HG02610 (cell line): Measurements from ENCODE around the gene SELENOI.

Experiments
- ATAC-seq: cut with Tn5 transposase; IDR thresholded peaks from one replicate; pipeline ENCODE4 v1.9.1; 2021; ENCODE audit warnings: mild to moderate bottlenecking, moderate library complexity; ENCODE audit not compliant: unreplicated experiment

SELENOI gene

DNA sequence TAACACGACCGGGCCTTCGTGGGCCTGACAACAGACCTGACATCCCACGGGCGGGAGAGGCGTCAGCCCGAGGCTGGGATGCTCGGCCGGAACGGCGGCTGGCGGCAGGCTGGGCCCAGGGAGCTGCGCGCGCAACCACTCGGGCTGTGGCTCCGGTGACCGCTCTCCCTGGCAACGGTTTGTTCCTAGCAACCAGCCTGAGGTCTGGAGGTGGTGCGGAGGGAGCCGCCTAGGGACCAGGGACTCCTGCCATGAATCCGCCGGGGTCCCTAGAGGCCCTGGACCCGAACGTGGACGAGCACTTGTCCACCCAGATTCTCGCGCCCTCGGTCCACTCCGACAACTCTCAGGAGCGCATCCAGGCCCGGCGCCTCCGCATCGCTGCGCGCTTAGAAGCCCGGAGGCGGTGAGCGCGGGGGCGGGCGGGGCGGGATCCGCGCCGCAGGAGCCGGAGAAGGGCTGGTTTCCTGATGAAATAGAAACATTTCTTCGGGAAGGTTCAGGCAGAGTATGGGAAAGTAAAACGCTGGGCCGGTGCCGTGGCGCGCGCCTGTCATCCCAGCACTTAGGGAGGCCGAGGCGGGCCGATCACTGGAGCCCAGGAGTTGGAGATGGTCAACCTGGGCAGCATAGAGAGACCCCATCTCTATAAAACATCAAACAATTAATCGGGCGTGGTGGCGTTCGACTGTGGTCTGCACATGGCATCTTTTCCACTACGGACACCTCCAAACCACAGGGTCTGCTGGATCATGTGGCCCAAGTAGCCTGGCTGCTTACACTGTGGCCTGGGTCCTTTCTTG lies 56.0 kb downstream of the SELENOI start, which contains the start of gene DRC1:
TSS of gene DRC1 (plus strand) at position 182 of the 803 bp plus-strand sequence. CDS start at position 252, 70 bp downstream.
- ATAC-seq: no peak

DNA sequence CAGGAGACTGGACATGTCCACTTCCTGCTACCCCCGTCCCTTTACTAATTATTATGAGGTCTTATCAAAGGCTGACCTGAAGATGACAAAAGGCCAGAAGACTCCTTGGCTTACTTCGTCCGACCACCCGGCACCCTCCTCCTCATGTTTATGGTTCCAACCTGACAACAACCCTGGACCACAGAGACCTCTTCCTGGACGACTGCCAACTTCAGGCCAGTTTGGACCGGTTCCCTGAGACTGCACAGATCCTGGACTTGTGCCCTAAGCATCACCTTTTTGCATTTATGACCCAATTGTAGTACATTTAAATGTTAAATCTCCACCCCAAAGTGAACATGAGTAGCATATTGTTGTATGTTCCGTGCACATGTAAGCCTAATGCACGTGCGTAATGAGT lies 61.6 kb downstream of the SELENOI start:
- no peak for ATAC-seq

GRCh38 chr2:26409785-26410184 lies 63.8 kb downstream of the SELENOI start:
- ATAC-seq: no peak

DNA sequence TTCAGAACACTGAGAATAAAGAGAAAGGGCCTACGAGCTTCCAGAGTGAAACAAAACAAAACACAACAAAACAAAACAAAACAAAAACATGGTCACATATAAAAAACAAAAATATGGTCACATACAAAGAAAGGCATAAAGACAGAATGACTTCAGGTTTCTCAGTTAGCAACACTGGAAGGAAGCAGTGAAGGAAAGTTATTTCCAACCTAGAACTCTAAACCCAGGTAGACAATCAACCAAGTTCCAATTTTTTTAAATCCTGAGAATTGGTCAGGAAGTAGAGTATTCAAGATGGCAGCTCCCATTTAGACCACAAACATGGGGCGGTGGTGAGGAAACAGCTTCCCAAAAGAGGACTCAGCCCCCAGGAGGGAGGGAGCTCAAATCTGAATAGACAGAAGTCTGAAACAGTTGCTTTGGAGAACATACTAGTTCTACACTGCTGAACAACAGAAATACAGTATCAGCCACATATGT lies 64.9 kb downstream of the SELENOI start:
- no peak for ATAC-seq

- ATAC-seq: no peak
Measured at GRCh38 chr2:26411419-26411818, 65.5 kb downstream of the SELENOI start.

- no peak for ATAC-seq
Measured at GRCh38 chr2:26412091-26412673, 66.2 kb downstream of the SELENOI start.

GRCh38 chr2:26414311-26414710 lies 68.4 kb downstream of the SELENOI start:
- ATAC-seq: no peak

- no peak for ATAC-seq
Measured at GRCh38 chr2:26421961-26422360, 76.0 kb downstream of the SELENOI start.

- no peak for ATAC-seq
Measured at GRCh38 chr2:26422947-26423629, 77.1 kb downstream of the SELENOI start.

DNA sequence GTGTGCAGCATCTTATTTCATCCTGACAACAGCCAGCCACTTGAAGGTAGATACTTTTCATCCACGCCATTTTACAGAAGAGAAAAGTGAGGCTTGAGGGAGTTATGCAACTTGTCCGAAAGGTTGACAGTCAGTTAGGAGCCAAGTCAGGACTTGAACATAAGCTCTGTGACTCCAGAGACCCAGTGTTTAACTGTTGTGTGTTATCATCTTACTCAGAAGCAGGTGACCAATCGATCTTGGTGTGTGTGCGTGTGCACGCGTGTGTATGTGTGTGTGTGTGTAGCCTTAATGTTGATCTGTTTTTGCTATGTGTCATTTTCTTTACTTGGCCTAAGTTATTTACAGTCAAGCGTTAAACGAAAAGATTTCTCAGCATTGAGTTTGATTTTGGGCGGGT lies 77.8 kb downstream of the SELENOI start:
- ATAC-seq: no peak

- ATAC-seq: no peak
Measured at GRCh38 chr2:26424221-26424620, 78.3 kb downstream of the SELENOI start.

- ATAC-seq: no peak
Measured at GRCh38 chr2:26428846-26429245, 82.9 kb downstream of the SELENOI start.

DNA sequence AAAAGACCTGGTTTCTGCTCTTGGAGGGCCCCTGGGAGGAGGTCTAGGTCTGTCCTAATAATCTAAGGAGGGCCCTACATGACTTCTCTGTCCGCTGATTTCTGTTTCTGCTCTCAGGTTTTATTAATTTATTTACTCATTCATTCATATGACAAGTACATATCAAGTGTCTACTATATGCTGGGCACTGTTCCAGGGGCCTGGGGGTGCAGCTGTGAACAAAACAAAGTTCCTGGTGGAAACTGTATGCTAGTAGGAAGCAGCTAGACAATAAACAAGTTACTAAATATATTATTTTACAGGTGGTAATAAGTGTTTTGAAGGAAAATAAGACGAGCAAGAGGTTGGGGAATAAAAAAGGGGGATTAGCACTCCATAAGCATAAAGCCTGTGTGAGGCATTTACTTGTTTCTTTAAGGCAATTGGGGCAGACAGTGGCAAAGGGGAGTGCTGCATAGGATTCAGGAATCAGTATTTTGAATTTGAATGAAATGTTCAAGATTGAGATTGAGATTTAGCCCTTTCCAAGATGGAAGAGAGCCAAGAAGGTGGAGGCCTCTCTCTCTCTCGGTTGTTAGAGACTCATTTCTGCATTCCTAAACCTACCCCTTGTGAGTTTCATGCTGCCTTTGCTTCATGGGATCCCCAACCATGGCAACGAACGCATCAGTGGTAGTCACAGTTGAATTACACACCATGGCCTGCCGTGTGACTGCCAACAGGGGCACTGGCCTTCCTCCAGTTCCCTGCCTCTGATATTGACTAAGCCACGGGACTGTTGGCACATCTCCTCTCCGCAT lies 84.0 kb downstream of the SELENOI start:
- no peak for ATAC-seq

DNA sequence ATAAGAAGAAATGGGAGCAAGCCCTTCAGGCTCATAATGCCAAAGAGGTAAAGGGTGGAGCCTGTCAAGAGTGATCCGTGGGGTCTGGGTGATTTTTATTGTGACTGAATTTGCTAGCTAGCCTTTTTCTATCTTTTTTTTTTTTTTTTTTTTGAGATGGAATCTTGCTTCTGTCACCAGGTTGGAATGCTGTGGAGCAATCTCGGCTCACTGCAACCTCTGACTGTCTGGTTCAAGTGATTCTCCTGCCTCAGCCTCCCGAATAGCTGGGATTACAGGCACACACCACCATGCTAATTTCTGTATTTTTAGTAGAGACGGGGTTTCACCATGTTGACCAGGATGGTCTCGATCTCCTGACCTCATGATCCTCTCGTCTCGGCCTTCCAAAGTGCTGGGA lies 84.9 kb downstream of the SELENOI start:
- ATAC-seq: no peak

DNA sequence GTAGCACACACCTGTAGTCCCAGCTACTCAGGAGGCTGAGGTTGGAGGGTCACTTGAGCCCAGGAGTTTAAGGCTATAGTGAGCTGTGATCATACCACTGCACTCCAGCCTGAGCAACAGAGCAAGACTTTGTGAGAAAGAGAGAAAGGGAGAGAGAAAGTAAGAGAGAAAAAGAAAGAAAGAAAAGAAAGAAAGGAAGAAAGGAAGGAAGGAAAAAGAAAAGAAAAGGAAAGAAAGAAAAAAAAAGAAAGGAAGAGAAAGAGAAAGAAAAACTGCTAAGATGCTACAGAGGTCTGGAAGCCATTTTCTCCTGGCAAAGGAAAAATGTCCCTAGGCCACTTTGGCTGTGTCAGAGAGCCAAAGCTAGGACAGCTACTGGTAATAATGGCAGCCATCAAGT lies 86.4 kb downstream of the SELENOI start:
- no peak for ATAC-seq

DNA sequence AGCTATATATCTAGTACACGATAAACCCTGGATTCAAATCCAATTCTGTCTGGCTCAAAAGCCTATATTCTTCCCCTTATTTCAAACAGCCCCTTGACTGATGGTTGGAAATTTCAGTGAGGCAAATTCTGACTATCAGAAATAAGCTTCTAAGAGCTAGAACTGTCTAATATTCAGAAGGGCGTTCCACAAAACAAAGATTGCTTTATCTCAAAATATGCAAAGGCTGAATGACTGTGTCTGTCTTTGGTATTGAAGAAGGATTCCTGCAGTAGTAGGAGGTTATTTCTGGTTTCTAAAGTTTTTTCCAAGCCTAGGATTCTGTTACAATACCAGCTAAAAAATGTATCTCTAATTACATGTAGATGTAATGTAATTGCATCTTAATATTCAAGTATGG lies 86.9 kb downstream of the SELENOI start:
- no peak for ATAC-seq

DNA sequence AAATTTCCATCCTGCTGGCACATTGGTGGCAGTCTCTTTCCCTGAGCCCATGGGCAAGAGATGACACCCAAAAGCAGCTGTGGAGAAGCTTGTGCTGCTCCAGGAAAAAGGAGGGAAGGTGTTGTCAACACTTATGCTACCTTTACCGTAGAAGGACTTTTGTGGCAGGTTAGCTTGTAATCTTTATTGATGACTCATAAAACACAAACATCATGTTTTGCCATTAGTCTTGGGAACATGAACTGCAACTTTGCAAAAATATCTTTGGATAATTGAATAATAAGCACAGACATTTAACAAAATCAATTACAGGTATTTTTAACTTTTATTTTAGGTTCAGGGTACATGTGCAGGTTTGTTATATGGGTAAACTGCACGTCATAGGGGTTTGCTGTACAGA lies 89.2 kb downstream of the SELENOI start:
- ATAC-seq: no peak

DNA sequence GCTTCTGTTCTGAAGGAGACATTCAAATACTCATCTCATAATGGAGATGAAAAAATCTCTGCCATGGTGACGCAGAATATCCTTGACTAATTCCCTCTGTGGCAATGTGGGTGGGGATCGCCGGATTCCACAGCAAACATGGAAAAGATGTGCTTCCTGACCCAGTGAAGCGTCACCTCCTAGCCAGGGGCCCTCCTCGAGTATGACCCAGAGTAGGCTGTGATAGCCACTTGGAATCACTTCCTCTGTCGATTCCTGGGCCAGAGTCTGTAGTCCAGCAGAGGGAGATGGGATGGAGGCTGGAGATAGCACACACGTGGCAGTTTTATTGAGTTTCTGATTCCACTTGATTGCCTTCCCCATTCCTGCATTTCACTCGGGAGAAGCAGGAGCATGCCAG lies 92.6 kb downstream of the SELENOI start:
- no peak for ATAC-seq

GRCh38 chr2:26438926-26439325 lies 93.0 kb downstream of the SELENOI start:
- ATAC-seq: no peak

DNA sequence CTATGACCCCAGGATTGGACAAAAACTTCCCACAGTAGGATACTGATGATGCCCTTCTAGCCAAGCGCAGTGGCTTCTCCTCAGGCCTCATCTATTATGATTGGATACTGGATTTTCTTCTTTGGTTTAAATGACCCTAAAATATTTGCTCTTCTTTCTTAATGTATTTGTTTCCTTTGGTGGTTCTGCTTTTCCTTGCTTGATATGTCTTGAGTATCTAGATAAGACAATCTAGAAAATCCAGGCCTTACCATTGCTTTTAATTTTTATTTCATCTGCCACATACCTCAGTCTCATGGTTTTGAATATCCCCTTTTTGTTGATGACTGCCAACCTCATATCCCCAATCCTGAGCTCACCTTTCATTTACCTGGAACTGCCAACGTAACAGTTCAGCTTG lies 96.4 kb downstream of the SELENOI start:
- no peak for ATAC-seq

DNA sequence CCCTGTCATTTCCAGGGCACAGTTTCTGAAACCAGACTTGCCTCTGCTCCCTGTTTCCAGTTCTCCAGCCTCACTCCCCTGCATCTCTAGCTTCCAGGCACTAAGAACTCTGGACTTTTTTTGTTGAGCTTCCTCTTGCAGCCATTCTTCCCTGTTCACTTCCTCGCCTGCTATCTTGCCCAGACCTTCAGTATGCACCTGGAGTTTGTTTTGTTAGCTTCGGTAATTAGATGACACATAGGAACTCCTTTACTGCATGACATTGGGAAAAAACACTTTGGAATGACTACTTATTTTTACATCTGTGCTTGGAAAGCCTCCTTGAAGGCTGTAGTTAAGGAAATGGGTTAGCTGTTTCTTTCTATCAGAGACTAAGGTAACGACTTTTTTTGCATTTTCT lies 96.8 kb downstream of the SELENOI start:
- no peak for ATAC-seq
